ENCODE measurements around the gene AADAC.

AADAC gene

DNA sequence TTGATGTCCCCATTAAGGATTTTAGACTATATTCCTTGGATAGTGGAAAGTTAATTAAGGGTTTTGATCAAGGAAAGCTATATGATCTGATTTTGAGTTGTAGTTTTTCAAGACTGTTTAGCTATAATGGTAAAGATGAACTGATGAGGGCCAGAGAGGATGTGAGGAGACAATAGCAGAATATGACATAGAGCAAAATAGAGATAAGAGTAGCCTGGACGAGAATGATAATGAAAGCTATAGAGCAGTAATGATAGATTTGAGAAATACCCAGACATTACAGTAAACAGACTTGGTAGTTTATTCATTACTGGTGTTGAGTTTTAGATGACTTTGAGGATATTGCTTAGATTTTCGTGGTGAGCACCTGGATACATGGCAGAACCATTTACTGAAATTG is 63.4 kb downstream of the AADAC start:
- no CpG with 5 or more reads among the region's 2 CpGs for WGBS (ENCODE audit: extremely low coverage, insufficient coverage, insufficient read length)
- Histone ChIP-seq H3K4me2 (ENCODE audit: low read length) (no peak overlapping the region), H3K14ac (ENCODE audit: low read length) (no peak overlapping the region)

More for the DNA sequence above, 63.4 kb downstream of the AADAC start:
- H2BK12ac ChIP-seq (ENCODE audit: low read length) = no peak overlapping the region
- H3K4ac ChIP-seq (ENCODE audit: low read depth, low read length) = no peak overlapping the region
- H2AFZ ChIP-seq (ENCODE audit: insufficient read depth, low read length, poor library complexity) = no peak overlapping the region
- H3K27me3 ChIP-seq (ENCODE audit: insufficient read depth, low read length) = no peaks in the 10 kb centered on the region
- no peaks in the 10 kb centered on the region for H3K4me1 ChIP-seq (ENCODE audit: control insufficient read depth in 1 of 2, insufficient read depth in 2 of 2, low read length in 2 of 2)
- no peak overlapping the region for H4K12ac ChIP-seq (ENCODE audit: low read depth, low read length)
- H3K27ac ChIP-seq (ENCODE audit: low read depth, low read length) = no peak overlapping the region
- H3K79me2 ChIP-seq (ENCODE audit: control insufficient read depth, insufficient read depth, low read length, poor library complexity) = no peaks in the 10 kb centered on the region
- H3K9me3 ChIP-seq (ENCODE audit: insufficient read depth, low read depth, low read length) = no peaks in the 10 kb centered on the region
- no peak overlapping the region for H3K23ac ChIP-seq (ENCODE audit: low read length)
- no peaks in the 10 kb centered on the region for H3K79me1 ChIP-seq (ENCODE audit: low read length)
- no peak for DNase-seq
- no peak overlapping the region for H3K4me3 ChIP-seq (ENCODE audit: low read depth, low read length)
- no peak overlapping the region for H2AK5ac ChIP-seq (ENCODE audit: low read length)
- no peaks in the 10 kb centered on the region for H3K36me3 ChIP-seq (ENCODE audit: control insufficient read depth in 1 of 2, insufficient read depth in 2 of 2, low read length in 2 of 2)
- no peak overlapping the region for H4K8ac ChIP-seq (ENCODE audit: low read depth, low read length)
- no peak overlapping the region for H3K9ac ChIP-seq (ENCODE audit: low read length)
- no peak overlapping the region for H3K18ac ChIP-seq (ENCODE audit: low read length)
- H4K91ac ChIP-seq (ENCODE audit: low read depth, low read length) = no peak overlapping the region
- no peak overlapping the region for H2BK5ac ChIP-seq (ENCODE audit: low read depth, low read length, poor library complexity)
- H2BK120ac ChIP-seq (ENCODE audit: insufficient read depth, low read length, poor library complexity) = no peak overlapping the region
